Brain microvascular endothelial cell (primary cell): Measurements from ENCODE around the gene MAP3K13.

Experiments used
- DNase-seq: peaks from one replicate; pipeline ENCODE4 v3.0.0-alpha.2; 2020
- H3K27ac ChIP-seq: fragments of 250-450 bp; sonication (Bioruptor Pico); 2 replicates; pipeline ENCODE4 v1.5.1; 2020; ENCODE audit warnings: mild to moderate bottlenecking, moderate library complexity
- H3K27me3 ChIP-seq: fragments of 250-450 bp; sonication (Bioruptor Pico); replicated peaks from 2 replicates; pipeline ENCODE4 v1.5.1; 2020; ENCODE audit warnings: mild to moderate bottlenecking
- H3K36me3 ChIP-seq: fragments of 250-450 bp; sonication (Bioruptor Pico); replicated peaks from 2 replicates; pipeline ENCODE4 v1.5.1; 2020; ENCODE audit warnings: mild to moderate bottlenecking
- H3K4me3 ChIP-seq: 2 replicates; pipeline ENCODE4 v1.5.1; 2011; ENCODE audit warnings: low read depth, mild to moderate bottlenecking, control low read depth, low read length, moderate library complexity
- in situ Hi-C: cut with HindIII; loops from 2 replicates; pipeline ENCODE4 v1.10.0; 2017; ENCODE audit warnings: low sequenced_read_pairs, low pct_ligation_motif_present
- TF ChIP-seq, protein P1 (sequence below): IDR thresholded peaks from 2 replicates; pipeline ENCODE4 v1.5.1; 2011; ENCODE audit warnings: low read depth, mild to moderate bottlenecking, moderate library complexity, low read length, control low read depth, inconsistent platforms; ENCODE audit errors: missing control alignments

The MAP3K13 gene

DNA sequence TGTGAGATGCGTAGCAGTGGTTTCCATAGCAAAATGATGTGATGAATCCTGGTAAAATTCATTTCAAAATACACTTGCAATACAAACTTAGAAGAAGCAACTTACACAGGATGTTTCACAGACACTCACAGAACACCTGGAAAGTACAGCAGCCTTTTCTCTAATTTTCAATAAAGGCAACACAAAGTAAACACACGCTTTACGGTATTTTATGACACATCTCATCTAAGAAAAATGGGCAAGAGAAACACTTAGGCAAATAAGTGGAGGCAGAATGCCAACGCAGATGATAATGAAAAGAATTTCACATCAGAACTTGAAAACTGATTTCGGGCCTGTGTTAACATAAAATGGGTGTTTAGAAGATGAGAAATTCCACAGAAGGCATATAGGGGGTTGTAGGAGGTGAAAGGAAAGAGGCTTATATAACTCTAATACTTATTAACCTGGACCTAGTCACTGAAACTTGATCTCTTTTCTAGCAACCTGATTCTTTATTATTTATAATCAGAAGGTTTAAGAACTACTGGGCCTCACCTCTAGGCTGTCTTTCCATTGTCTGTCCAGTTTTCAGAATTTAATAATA is 25.6 kb upstream of the MAP3K13 start:
- in situ Hi-C loops: no loop called here

DNA sequence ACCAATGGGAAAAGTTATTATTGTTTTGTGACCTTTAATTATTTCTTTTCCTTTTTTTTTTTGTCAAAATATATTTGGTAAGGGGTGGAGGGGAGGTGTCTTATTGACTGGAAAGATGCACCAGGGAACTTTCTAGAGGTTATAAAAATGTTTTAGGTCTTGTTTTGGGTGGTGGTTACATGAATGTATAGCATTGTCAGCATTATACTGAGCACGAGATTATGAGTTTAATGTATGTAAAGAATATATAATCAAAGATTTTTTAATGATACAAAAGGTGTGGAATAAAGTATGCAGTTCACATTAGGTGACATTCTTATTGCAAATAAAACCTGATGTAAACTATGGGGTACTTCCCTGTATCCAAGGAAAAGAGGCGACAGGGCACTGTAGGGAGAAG is 23.0 kb upstream of the MAP3K13 start:
- no peaks in the 10 kb centered on the region for H3K27me3 ChIP-seq
- in situ Hi-C loops: no loop called here
- H3K27ac ChIP-seq: no peak overlapping the region
- no peaks in the 10 kb centered on the region for H3K36me3 ChIP-seq
- no peak for DNase-seq
- no peak overlapping the region for H3K4me3 ChIP-seq
- TF ChIP-seq, protein P1, sequence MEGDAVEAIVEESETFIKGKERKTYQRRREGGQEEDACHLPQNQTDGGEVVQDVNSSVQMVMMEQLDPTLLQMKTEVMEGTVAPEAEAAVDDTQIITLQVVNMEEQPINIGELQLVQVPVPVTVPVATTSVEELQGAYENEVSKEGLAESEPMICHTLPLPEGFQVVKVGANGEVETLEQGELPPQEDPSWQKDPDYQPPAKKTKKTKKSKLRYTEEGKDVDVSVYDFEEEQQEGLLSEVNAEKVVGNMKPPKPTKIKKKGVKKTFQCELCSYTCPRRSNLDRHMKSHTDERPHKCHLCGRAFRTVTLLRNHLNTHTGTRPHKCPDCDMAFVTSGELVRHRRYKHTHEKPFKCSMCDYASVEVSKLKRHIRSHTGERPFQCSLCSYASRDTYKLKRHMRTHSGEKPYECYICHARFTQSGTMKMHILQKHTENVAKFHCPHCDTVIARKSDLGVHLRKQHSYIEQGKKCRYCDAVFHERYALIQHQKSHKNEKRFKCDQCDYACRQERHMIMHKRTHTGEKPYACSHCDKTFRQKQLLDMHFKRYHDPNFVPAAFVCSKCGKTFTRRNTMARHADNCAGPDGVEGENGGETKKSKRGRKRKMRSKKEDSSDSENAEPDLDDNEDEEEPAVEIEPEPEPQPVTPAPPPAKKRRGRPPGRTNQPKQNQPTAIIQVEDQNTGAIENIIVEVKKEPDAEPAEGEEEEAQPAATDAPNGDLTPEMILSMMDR: no peak

More for the DNA sequence above, 25.6 kb upstream of the MAP3K13 start:
- TF ChIP-seq, protein P1: no peak
- no peaks in the 10 kb centered on the region for H3K36me3 ChIP-seq
- H3K27ac ChIP-seq: no peak overlapping the region
- DNase-seq: no peak
- no peaks in the 10 kb centered on the region for H3K27me3 ChIP-seq
- no peak overlapping the region for H3K4me3 ChIP-seq

DNA sequence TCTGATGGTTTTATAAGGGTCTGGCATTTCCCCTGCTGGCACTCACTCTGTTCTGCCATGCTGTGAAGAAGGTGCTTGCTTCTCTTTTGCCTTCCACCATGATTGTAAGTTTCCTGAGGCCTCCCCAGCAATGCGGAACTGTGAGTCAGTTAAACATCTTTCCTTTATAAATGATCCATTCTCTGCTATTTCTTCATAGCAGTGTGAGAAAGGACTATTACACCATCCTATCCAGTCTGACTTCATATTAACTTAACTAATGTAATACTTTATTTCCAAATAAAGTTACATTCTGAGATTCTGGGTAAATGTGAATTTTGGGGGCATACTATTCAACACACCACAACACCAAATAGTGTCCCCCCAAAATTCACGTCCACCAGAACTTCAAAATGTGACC is 22.2 kb upstream of the MAP3K13 start:
- TF ChIP-seq, protein P1: no peak
- H3K4me3 ChIP-seq: no peak overlapping the region
- DNase-seq: no peak
- no peaks in the 10 kb centered on the region for H3K36me3 ChIP-seq
- in situ Hi-C loops: no loop called here
- H3K27me3 ChIP-seq: no peaks in the 10 kb centered on the region
- no peak overlapping the region for H3K27ac ChIP-seq

DNA sequence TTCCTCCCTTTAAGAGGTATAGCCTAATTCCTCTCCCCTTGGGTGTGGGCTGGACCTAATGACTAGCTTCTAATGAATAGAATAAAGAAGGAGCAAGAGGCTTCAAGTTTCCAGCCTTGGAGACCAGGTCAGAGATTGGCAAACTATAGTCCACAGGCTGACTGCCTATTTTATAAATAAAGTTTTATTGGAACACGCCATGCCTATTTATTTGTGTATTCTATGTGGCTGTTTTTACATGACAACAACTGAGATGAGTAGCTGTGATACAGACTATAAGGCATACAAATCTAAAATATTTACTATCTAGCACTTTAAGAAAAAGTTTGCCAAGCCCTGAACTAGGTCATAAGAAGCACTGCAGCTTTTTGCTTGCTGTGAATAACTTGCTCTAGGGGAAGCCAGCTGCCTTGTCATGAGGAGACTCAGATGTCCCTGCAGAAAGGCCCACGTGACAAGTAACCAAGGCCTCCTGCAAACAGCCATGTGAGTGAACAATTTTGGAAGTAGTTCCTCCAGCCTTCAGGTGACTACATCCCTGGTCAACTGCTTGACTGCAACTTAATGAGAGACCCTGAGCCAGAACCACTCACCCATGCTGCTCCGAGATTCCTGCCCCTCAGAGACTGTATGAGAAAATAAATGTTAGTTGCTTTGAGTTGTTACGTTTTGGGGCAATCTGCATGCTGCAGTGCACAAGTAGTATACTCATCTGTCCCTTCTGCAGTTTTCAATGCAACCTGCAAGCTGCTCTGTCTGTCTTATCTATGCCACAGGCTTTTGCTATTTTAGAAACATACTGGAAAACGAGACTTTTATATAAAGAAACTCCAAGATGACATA is 21.1 kb upstream of the MAP3K13 start:
- in situ Hi-C loops: no loop called here
- H3K27me3 ChIP-seq: no peaks in the 10 kb centered on the region

DNA sequence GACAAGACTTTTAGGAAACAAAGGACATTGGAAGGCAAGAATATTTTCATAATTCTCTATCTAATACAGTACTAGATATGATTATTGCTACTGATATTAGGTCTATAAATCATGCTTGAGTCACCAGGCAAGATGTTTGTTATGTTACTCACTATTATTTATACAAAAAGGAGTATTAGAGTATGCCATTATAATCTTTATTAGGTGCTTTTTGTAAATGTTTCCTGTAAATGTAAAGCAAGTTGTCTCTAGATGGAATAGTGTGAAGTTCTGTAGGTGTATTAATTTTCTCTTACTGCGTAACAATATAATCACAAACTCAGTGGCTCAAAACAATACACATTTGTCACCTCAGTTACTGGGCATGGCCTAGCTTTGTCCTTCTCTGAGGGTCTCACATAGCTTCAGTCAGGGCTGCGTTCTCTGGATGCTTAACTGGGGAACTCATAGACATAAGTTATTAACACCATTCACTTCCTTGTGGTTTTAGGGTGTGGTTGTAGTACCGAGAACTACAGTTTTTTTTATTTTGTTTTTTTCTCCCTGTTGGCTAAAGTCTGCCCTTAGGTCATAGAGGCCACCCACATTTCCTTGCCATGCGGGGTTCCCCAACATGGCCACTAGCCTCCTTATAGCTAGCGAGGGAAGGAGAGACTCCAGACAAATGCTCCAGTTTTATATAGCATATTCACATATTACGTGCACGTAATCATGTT is 20.3 kb upstream of the MAP3K13 start:
- no peak overlapping the region for H3K27ac ChIP-seq
- H3K36me3 ChIP-seq: no peaks in the 10 kb centered on the region
- H3K27me3 ChIP-seq: no peaks in the 10 kb centered on the region
- H3K4me3 ChIP-seq: no peak overlapping the region
- DNase-seq: no peak
- in situ Hi-C loops: no loop called here
- TF ChIP-seq, protein P1: no peak

More for the DNA sequence above, 21.1 kb upstream of the MAP3K13 start:
- DNase-seq: no peak
- Histone ChIP-seq H3K27ac (no peak overlapping the region), H3K4me3 (no peak overlapping the region), H3K36me3 (no peaks in the 10 kb centered on the region)
- TF ChIP-seq, protein P1: no peak
